ENCODE data around the gene IGF1R. TPM values are rescaled to one million over a fixed set of nuclear protein-coding genes. Genes with fewer than 3 reads are reported as not detected.
A peak's percentile ranks its signal among the peaks of the same experiment; 100 is the strongest.

IGF1R gene
- total and polyA plus RNA-seq, 2 of the 13 experiments (the other 11 are each of a cell fraction or from before 2014, with no cell fraction given), result 15.9 to 18.4 TPM

DNA sequence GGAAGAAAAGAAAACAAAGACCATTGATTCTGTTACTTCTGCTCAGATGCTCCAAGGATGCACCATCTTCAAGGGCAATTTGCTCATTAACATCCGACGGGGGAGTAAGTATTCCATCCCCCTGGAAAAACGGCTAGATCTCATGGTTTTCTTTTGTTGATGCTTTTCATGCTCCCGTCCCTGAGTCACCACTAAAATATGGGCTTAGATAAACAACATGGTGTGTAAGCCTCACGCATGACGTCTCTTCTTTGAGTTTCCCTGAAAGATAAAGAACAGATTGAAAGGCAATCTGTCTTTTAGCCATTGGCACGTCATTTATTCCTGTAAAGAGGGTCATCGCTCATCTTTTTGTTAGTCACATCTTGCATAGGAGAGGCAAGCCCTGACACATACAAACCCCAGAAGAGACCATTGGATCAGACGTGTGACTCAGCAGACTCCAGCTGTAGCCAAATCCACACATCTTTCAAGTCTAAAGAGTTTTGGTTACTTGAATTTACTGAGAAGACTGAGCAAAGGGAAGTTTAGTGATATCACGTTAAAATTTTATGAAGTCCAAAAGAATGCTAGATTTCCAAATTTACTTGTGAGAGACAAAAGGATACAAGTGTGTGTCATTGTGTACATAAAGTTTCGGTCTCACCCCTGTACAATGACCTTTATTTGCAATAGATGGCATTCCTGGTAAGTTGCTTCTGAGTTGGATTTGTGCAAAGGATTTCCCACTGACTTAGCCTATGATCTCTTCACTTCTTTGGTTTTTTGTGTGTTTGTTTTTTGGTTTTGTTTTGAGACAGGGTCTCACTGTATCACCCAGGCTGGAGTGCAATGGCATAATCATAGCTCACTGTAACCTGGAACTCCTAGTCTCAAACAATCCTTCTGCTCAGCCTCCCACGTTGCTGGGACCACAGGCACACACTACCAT is 248.7 kb downstream of the IGF1R start (continued):
- TF ChIP-seq ZNF160 (CRISPR knock-in tag; IDR thresholded peaks at IDR 0.05) (no peak), TBL1XR1 (IDR thresholded peaks at IDR 0.05; ENCODE audit: borderline replicate concordance, low read length, partially characterized antibody) (no peak), MAFG (CRISPR knock-in tag; IDR thresholded peaks at IDR 0.05) (no peak), LCORL (IDR thresholded peaks at IDR 0.05) (0 out of 2 replicates have a peak, but pooled peaks have one; percentile 19), LCORL (CRISPR knock-in tag; IDR thresholded peaks at IDR 0.05) (no peak), RARA (CRISPR knock-in tag; IDR thresholded peaks at IDR 0.05) (peak; percentile 18; the same call in 1 of the 2 replicates), SAP130 (CRISPR knock-in tag; IDR thresholded peaks at IDR 0.05; ENCODE audit: low read depth) (peak; percentile 23; the same call in 1 of the 2 replicates), ATF7 (IDR thresholded peaks at IDR 0.05) (no peak), ATF7 (CRISPR knock-in tag; IDR thresholded peaks at IDR 0.05) (no peak), ZSCAN9 (CRISPR knock-in tag; IDR thresholded peaks at IDR 0.05; ENCODE audit: borderline replicate concordance) (no peak), FOSL1 (CRISPR knock-in tag; IDR thresholded peaks at IDR 0.05; ENCODE audit: borderline replicate concordance) (0 out of 2 replicates have a peak, but pooled peaks have one; percentile 26), ZNF30 (CRISPR knock-in tag; IDR thresholded peaks at IDR 0.05) (no peak), ZFP36L1 (CRISPR knock-in tag; IDR thresholded peaks at IDR 0.05) (no peak), FOXK2 (IDR thresholded peaks at IDR 0.05) (no peak), RFX5 (IDR thresholded peaks at IDR 0.05; ENCODE audit: low read depth, low read length) (no peak), PHF8 (CRISPR knock-in tag; IDR thresholded peaks at IDR 0.05) (no peak), BCL6 (CRISPR knock-in tag; IDR thresholded peaks at IDR 0.05) (peak; percentile 46; the same call in 1 of the 2 replicates), THAP11 (CRISPR knock-in tag; IDR thresholded peaks at IDR 0.05) (no peak; the same call in 1 of the 2 replicates)
- TF ChIP-seq, protein P1, sequence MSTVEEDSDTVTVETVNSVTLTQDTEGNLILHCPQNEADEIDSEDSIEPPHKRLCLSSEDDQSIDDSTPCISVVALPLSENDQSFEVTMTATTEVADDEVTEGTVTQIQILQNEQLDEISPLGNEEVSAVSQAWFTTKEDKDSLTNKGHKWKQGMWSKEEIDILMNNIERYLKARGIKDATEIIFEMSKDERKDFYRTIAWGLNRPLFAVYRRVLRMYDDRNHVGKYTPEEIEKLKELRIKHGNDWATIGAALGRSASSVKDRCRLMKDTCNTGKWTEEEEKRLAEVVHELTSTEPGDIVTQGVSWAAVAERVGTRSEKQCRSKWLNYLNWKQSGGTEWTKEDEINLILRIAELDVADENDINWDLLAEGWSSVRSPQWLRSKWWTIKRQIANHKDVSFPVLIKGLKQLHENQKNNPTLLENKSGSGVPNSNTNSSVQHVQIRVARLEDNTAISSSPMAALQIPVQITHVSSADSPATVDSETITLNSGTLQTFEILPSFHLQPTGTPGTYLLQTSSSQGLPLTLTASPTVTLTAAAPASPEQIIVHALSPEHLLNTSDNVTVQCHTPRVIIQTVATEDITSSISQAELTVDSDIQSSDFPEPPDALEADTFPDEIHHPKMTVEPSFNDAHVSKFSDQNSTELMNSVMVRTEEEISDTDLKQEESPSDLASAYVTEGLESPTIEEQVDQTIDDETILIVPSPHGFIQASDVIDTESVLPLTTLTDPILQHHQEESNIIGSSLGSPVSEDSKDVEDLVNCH (CRISPR knock-in tag; IDR thresholded peaks at IDR 0.05), result no peak
- TF ChIP-seq, protein P2, sequence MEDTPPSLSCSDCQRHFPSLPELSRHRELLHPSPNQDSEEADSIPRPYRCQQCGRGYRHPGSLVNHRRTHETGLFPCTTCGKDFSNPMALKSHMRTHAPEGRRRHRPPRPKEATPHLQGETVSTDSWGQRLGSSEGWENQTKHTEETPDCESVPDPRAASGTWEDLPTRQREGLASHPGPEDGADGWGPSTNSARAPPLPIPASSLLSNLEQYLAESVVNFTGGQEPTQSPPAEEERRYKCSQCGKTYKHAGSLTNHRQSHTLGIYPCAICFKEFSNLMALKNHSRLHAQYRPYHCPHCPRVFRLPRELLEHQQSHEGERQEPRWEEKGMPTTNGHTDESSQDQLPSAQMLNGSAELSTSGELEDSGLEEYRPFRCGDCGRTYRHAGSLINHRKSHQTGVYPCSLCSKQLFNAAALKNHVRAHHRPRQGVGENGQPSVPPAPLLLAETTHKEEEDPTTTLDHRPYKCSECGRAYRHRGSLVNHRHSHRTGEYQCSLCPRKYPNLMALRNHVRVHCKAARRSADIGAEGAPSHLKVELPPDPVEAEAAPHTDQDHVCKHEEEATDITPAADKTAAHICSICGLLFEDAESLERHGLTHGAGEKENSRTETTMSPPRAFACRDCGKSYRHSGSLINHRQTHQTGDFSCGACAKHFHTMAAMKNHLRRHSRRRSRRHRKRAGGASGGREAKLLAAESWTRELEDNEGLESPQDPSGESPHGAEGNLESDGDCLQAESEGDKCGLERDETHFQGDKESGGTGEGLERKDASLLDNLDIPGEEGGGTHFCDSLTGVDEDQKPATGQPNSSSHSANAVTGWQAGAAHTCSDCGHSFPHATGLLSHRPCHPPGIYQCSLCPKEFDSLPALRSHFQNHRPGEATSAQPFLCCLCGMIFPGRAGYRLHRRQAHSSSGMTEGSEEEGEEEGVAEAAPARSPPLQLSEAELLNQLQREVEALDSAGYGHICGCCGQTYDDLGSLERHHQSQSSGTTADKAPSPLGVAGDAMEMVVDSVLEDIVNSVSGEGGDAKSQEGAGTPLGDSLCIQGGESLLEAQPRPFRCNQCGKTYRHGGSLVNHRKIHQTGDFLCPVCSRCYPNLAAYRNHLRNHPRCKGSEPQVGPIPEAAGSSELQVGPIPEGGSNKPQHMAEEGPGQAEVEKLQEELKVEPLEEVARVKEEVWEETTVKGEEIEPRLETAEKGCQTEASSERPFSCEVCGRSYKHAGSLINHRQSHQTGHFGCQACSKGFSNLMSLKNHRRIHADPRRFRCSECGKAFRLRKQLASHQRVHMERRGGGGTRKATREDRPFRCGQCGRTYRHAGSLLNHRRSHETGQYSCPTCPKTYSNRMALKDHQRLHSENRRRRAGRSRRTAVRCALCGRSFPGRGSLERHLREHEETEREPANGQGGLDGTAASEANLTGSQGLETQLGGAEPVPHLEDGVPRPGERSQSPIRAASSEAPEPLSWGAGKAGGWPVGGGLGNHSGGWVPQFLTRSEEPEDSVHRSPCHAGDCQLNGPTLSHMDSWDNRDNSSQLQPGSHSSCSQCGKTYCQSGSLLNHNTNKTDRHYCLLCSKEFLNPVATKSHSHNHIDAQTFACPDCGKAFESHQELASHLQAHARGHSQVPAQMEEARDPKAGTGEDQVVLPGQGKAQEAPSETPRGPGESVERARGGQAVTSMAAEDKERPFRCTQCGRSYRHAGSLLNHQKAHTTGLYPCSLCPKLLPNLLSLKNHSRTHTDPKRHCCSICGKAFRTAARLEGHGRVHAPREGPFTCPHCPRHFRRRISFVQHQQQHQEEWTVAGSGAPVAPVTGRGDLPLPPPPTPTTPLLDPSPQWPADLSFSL (CRISPR knock-in tag; IDR thresholded peaks at IDR 0.05), result 0 out of 2 replicates have a peak, but pooled peaks have one; percentile 22
- TF ChIP-seq, protein P3, sequence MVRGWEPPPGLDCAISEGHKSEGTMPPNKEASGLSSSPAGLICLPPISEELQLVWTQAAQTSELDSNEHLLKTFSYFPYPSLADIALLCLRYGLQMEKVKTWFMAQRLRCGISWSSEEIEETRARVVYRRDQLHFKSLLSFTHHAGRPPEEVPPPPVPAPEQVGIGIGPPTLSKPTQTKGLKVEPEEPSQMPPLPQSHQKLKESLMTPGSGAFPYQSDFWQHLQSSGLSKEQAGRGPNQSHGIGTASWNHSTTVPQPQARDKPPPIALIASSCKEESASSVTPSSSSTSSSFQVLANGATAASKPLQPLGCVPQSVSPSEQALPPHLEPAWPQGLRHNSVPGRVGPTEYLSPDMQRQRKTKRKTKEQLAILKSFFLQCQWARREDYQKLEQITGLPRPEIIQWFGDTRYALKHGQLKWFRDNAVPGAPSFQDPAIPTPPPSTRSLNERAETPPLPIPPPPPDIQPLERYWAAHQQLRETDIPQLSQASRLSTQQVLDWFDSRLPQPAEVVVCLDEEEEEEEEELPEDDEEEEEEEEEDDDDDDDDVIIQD (CRISPR knock-in tag; IDR thresholded peaks at IDR 0.05; ENCODE audit: low read depth), result peak; percentile 17; the same call in 1 of the 2 replicates
